Fibroblast of skin of abdomen (primary cell): ENCODE measurements around the gene FGD1.

Source experiments
- DNase-seq: peaks from one replicate; pipeline ENCODE4 v3.0.0-alpha.2; 2013

The FGD1 gene

DNA sequence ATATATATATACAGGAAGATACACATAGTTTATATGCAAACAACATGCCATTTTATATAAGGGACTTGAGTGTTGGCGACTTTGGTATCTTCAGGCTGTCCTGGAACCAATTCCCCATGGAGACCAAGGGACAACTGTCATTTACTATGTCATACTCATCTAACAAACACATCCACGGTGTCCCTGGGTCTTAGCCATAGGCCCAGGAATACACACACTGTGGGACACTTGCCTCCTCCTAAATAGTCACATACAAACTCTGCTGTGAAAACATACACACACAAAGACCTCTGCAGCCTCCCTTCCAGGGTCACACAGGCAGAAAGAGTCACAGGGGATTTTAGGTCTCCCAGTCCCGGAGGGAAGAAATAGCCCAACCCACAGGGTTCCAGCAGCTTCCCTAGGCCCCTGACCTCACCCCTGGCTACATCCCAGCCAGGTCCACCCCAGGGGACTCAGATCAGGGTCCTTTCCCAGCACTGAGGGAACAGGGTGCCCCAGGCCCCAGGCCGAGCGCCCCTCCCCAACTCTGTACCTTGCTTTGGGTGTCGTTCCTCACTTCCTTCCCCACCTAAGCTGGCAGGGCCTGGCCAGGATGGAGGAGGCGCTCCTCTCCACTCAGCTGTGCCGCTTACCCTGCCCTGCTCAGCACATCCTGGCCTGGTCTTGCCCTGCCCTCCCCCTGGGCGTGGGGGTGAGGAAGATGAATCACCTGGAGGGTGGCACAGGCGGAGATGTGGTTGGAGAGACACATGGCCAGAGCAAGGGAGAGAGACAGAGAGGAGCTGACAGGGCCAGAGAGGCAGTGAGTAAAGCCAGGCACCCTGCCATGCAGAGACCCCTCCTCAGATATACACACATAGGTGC is 21.8 kb downstream of the FGD1 start:
- DNase-seq: no peak

DNA sequence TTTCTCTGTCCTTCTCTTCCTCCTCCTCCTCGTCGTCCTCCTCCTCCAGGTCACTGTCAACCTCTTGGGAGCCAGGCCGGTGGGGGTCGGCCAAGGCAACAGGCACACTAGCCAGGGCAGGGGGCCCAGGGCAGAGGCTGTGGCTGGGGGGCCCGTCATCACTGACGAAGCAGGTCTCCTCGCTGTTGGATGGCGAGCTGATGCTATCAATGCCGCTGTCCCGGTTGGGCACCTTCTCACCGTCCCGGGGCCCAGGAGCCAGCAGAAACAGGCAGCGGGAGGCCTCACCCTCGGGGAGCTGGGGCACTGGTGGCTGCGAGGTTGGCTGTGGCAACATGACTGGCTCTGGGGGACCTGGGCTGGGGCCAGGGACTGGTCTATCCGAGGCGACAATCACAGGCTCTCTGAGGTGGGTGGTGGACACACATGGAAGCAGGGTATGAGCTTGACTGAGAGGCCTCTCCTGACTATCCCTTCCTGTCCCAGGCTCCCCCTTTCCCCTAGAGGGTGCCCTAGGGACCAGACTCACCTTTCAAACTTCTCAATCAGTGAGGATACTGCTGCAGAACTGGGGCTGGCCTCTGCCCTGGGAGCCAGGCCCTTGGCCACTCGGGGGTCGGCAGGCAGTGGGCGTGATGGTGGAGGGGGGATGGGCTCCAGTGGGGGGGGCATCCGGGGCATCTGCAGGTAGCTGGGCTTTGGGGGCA is 25.8 kb downstream of the FGD1 start:
- no peak for DNase-seq

DNA sequence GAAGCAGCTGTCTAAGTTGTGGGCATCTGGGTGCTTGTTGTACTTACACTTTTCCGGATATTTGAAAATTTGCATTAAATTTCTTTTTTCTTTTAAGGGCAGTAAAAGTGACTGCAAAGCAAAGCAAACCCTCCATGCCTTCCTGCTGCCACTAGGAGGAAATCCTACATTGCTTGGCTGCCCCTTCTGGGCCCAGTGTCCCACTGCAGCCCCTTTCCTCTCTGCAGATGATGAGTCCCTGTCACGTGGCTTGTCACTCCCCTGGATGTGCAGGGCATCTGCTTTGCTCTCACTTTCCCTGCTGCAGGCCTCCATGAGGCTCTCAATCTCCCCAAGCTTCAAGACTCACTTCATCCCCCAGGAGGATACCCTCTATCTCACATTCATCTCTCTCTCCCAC is 43.1 kb downstream of the FGD1 start:
- peak; percentile 17 for DNase-seq

DNA sequence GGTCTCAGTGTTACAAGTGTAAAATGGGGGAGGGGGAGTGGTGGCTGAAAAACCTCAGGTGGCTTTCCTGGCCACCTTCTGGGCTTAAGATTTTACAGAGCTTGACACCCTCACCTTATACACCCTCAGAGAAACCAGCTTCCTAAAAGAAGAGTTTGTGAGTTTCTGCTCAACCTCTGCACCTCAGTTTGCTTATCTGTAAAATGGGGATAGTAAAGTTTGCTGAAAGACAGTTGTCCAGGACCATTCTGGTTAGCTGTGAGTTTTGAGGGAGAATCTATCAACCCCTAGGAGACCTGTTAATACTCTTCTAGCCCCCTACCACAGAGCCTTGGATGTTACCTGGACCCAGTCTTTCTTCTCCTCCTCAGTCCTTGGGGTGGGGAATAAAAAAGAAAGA is 46.1 kb downstream of the FGD1 start:
- no peak for DNase-seq

DNA sequence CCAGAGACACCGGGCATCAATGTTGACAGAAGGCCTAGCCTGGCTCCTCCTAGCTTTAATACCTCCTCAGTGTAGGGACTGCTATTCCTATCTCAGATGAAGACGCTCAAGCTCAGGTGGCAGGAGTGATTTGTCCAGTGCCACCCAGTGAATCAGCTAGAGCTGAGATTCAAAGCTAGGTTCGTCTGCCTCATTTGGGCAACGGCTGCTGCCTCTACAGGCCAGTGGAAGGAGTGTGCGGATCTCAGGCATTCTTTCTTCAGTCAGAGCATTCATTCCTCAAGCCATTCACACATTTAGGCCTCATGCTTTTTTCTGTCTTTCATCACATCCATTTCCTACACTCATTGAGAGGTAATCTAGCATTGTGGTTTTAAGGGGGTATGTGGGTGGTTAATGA is 48.6 kb downstream of the FGD1 start:
- DNase-seq: peak; percentile 6

DNA sequence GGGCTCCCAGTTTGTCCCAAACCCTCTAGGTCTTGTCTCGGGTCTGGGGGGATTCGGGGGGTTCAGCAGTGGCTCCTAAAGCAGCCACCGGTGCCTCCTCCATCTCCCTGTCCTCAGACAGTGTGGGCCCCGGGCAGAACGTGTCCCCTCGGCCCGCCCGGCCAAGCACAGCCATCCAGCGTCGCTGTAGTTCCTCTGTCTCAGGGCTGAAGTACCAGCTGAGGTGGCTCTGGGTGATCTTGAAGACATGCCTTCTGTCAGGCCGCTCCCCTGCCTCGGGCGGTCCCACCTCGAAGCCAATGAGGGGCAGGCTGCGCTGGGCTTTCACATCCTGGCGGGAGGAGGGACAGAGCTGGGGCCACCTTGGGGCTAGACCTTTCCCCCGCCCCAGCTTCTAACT is 50.0 kb downstream of the FGD1 start:
- DNase-seq: no peak

DNA sequence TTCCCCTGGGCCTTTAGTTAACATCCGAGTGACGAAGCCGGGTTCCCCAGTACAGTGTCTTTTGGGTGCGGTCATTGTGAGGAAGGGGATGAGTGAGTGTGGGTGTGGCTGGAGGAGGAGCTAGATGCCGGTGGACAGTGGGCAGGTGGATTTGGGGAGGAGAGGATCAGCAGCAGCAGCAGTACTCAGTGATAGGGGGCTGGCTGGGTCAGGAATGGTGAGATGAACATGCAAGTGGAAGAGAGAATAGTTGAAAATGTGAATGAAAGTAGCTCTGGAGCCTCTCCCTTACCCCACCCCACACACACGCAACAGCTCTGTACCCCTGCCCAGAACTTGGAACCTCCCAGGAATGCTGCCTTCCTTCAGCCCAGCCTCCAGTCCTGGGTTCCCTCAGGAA is 51.3 kb downstream of the FGD1 start:
- no peak for DNase-seq

DNA sequence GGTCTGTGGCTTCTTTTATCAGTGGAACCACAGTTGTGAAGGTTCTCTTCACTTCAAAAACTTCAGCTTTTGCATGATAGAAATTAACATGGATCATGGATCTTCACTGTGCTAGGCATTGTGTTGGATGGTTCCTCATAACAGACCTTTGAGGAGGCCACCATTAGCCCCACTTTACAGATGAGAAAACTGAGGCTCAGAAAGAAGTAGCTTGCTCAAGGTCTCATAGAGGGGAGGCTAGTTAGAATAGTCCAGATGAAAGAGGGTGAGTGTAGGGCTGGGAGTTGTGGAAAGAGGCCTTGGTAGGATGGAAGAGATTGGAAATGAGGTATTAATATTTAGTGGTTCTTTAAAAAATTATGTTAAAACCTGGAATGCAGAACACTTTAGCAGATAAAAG is 53.2 kb downstream of the FGD1 start:
- no peak for DNase-seq

DNA sequence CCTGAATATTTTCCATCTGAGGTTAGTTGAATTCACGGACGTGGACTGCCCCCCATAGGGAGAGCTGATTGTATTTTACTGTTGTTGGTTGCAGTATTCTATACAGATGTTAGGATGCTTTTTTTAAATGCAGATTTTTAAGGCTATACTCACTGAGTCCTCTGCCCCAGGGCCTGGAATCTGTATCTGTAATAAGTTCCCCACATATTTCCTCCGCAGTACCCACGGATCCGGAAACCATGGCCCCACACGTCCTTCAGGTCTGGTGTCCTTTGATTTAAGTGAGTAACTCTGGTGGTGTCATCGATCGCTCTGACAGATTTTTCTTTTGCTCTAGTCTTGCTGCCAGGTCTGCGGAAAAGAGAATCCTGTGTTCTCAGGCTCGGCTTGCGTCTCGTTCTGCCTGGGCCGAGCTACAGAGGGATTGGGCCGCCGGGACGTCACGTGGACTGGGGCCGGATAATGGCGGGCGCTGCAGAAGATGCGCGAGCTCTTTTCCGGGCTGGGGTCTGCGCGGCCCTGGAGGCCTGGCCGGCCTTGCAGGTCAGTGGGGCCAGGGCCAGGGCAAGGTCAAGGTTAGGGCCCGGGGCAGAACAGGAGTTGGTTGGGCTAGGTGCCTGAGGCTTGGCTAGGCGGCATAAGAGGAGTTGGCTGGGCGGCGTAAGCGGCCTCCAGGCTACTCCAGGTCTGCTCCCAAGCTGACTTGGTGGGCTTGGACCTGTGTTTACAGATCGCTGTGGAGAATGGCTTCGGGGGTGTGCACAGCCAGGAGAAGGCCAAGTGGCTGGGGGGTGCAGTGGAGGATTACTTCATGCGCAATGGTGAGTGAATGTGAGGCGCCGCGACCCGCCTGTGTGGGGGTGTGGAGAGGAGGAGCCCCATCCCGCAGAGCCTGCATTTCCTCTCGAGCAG is 55.8 kb downstream of the FGD1 start, which contains the start of gene TSR2:
Gene TSR2 (plus strand): TSS at position 445 of the 912 bp plus-strand sequence. CDS start 18 bp downstream, at position 463.
- peak; percentile 88 for DNase-seq

DNA sequence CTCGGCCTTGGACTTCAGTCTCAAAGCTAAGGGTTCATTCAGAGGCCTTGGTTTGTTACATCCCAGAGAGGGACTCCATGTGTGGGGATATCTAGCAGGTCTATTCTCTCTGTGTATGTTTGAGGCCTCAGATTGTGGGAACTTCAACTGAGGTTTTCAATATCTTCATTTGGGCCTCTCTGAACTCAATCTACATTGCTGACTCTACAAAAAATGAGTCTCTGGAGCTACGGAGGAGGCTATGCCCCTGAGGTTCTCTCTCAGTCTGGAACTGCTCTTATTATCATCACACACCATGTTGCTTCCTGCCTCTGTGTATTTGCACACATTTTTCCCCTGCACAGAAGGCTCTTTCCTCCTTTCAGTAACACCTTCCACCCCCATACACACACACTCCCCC is 60.9 kb downstream of the FGD1 start:
- DNase-seq: no peak

DNA sequence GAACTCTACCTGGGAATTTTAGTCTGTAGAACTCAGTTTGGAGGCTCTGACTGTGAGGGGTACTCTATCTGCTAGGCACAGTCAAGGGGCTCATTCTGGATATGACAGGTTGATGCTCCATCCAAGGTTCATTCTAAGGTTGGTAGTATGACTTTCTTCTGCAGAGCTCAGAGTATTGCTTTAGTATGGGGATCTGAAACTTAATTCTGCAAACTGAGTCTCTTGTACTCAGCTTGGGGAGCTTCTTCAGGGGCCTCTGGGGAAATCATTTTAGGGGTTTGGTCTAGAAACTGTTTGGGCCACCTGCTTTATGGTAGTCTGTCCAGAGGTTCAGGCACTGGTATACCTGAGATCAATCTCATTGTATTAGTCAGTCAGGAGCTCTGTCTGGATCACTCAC is 65.5 kb downstream of the FGD1 start:
- DNase-seq: no peak

DNA sequence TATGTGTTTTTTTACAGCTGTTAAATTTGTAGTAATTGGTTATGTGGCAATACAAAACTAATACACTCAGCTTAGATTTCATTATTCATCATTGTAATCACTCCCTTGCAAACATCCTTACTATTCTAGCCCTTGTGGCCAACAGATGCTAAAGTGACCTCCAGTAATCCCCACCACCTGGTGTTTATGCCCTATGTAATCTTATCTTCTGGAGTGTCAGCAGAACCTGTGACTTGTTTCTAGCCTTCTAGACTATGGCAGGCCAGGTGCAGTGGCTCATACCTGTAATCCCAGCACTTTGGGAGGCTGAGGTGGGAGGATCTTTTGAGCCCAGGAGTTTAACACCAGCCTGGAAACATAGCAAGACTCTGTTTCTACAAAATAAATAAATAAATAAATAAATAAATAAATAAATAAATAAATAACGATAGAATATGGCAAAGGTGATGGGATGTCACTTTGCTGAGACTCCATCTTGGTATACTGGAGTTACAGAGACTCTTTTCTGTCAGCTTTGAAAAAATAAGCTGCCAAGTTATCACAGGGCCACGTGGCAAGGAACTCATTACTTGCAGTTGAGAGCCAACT is 68.1 kb downstream of the FGD1 start:
- no peak for DNase-seq

DNA sequence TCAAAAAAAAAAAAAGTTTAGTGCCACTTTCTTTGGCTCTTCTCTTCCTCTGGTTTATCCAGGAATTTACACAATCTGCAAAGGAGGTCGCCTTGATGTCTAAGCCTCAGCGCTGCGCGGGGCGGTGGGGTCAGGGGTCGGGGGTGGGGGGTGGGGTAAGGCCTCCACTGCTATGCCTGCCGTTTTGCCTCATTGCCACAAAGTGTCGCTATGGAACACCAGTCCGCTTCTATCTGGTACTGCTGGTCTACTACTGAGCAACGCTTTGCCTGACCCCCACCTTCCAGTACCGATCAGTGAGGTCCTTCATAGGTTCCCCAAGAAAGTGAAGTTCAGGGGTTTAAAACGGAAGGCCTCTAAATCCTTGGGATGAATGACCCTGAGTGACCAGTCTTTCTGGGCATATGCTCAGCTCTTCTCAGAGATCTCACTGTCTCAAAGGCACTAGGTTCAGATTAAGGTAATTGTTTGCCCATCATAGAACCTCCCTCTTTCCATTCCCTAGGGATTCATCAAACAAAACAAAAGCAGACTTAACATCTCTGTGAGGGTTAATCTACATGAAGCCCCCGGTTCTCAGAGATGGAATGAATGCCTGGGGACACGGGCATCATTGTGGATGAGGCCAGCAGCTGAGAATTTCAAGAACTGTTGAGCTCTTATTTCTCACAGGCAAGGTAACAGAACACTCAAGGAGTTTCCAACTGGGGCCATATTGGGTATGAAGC is 72.7 kb downstream of the FGD1 start:
- no peak for DNase-seq

DNA sequence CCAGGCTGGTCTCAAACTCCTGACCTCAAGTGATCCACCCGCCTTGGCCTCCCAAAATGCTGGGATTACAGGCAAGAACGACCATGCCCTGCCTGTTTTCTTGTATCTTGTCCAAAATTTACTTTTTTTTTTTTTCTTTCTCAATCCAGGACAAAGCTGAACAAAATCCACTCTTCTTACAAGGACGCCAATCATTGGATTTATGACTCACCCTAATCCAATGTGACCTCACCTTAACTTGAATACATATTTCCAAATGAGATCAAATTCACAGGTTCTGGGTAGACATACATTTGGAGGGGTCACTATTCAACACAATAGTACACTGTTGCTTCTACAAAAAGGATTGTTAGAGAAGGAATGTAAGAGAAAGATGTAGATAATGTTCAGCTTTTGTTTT is 73.9 kb downstream of the FGD1 start:
- no peak for DNase-seq

DNA sequence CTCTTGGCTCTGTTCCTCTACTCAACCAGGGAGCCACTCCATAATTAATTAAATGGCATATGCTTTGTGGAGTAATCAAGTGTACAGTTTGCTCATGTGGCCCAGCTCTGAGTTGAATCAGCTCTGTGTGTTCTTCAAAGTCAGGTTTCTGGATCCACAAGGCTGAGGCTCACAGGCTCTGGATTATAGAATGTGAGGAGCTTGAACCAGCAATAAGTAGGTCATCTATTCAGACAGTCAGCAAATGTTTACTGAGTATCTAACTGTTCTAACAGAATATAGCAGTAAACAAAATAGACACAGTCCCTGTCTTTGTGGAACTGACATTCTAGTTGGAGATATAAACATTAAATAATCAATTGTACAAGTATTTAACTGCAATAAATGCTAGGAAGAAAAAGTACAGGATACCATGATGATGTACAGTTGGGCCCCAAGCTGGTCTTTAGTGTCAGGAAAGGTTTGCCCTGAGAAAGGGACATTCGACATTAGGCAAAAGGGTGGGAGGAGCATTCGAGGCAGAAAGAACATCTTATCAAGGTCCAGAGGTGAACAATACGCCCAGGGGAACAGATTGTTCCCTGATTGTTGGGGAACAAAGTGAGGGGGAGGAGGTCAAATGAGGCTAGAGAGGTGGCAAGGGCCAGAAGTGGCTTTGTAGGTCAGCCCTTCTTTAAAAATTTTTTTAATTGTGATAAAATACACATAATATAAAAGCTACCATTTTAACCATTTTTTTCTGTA is 76.3 kb downstream of the FGD1 start:
- DNase-seq: no peak

DNA sequence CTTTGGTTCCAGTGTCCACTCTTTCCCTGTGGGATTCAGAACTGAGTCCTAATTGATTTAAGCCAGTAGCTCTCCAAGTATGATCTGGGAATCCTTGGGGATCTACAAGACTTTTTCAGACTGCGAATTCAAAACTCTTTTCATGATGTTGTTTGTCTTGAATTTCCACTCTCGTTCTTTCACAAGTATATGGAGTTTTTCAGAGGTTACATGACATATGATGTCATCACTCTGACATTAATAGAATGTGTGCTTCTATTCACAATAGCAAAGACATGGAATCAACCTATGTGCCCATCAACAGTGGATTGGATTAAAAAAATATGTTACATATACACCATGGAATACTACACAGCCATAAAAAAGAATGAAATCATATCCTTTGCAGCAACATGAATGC is 79.1 kb downstream of the FGD1 start:
- DNase-seq: no peak

DNA sequence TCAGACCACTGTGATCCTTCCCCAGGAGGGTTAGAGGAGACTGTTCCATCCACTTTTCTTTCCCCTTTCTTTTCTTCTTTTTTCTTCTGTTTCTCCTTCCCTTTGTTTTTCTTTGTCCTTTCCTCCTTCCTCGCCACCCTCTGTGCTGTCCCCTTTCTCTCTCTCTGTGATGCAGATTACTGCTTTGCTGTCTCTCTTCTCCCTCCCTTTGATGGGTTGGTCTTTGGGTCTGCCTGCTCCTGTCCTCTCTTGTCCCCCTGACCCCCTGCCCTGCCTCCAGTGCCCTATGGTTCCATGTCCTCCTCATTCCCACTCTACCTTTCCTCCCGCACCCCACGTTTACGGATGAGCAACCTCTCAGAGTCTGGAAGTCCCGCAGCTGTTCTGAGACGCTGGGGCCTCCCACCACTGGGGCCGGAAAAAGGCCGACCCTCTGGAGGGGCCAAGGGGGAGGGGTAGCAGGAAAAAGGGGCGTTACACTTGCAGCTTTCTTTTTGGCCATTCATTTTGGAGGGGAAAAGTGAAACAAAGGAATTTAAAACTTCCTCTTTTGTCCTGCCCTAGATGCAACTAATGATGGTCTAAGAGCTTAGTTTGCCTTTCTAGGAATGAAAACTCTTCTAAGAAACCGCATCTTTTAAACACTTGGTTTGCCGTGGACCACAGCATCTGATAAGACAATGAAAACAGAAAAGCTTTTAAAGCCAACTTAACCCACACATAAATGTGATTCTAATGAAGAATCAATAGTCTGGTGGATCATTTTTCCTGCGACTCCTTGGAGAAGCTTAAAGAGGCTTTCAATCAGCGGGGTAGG is 80.3 kb downstream of the FGD1 start:
- DNase-seq: no peak

DNA sequence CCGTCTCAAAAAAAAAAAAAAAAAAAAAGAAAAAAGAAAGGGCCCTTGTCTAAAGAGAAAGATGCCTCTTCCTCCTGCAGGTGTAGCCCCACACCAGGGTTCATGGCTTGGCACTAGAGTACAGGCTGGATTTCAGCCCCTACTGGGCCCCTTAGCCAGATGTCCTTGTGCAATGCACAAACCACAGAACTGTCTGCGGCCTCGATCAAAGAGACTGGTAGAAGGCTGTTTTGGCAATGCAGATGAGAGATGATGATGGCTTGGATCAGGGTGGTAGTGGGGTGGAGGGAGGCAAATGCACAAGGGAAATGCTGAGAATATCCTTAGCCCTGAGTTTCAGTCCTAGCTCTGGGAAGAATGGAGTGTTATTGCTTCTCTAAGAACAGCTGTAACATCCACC is 82.3 kb downstream of the FGD1 start:
- peak; percentile 43 for DNase-seq

DNA sequence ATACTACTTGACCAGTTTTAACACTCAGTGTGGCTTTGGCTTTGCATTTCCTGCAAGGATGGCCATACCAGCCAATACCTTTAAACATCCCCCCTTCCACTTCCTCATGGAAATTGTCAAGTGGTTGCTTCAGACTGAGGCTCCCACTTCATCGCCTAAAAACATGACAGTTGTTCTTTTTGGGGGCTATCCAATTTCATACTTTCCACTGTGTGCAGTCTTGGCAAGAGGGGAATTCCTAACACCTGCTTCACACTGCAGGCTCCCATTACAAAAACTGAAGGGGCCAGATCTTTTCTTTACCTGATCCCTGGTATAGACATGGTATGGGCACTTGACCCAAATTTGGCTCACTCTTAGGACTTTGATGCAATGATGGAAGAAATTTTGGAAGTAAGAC is 84.3 kb downstream of the FGD1 start:
- DNase-seq: no peak

DNA sequence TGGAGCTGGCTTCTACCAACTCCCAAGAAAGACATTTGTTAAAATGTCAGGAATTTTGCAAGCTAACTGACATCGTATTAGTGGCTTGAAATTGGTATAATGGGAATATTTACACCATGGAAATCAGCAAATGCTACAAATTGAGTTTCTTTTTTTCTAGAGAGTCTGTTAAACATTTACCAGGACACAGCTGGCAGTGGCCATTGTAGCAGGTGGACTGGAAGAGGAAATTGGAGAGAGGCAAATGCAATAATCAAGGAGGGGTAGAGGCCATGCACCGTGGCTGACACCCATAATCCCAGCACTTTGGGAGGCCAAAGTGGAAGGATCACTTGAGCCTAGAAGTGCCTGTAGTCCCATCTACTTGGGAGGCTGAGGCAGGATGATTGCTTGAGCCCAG is 88.8 kb downstream of the FGD1 start:
- DNase-seq: no peak
